Suprapubic skin (tissue), 4 donors: Measurements from ENCODE around the gene DCDC2. TPM values are rescaled to one million over a fixed set of nuclear protein-coding genes. Genes with fewer than 3 reads are reported as not detected.

Experiments used
- DNase-seq, 2 donors: peaks; one replicate each; pipeline ENCODE4 v3.0.0-alpha.2; 2019; ENCODE audit warnings: low spot score in 2 of 2
- H3K27ac ChIP-seq: fragments of 200-600 bp; sonication (generic); one replicate; pipeline ENCODE4 v1.5.1; 2019
- H3K27me3 ChIP-seq: fragments of 200-600 bp; sonication (generic); one replicate; pipeline ENCODE4 v1.5.1; 2019
- H3K36me3 ChIP-seq: fragments of 200-600 bp; sonication (generic); one replicate; pipeline ENCODE4 v1.5.1; 2019
- H3K4me1 ChIP-seq: fragments of 200-600 bp; sonication (generic); one replicate; pipeline ENCODE4 v1.5.1; 2019
- H3K4me3 ChIP-seq: fragments of 200-600 bp; sonication (generic); one replicate; pipeline ENCODE4 v1.5.1; 2019; ENCODE audit warnings: mild to moderate bottlenecking
- H3K9me3 ChIP-seq: fragments of 200-600 bp; sonication (generic); one replicate; pipeline ENCODE4 v1.5.1; 2019
- EP300 ChIP-seq: sonication (generic); formaldehyde crosslinking; IDR thresholded peaks from one replicate; pipeline ENCODE4 v1.6.1; 2017; ENCODE audit warnings: antibody characterized with exemption
- POLR2A ChIP-seq, 2 donors: fragments of 450-650 bp; IDR thresholded peaks; one replicate each; pipeline ENCODE4 v1.6.1; 2017; ENCODE audit warnings: antibody characterized with exemption in 2 of 2, mild to moderate bottlenecking in 2 of 2, moderate library complexity in 2 of 2
- POLR2AphosphoS5 ChIP-seq, 3 donors: sonication (generic); formaldehyde crosslinking; IDR thresholded peaks; one replicate each; pipeline ENCODE4 v1.6.1; 2017; ENCODE audit warnings: antibody characterized with exemption in 3 of 3
- WGBS: methylation state at CpG from one replicate; pipeline ENCODE4 v1.1.5; 2018; 5-methylcytosine and 5-hydroxymethylcytosine counted together
- total RNA-seq, 4 donors: library from RNA; depleted of rRNA; stranded (reverse); fragments of >200 nt; gene quantifications; one replicate each; pipeline ENCODE4 v1.1.0, GENCODE V29; 2016
- TF ChIP-seq, protein P1 (sequence below), 2 donors: fragments of 200-600 bp in 1 of 2; fragments of 450-650 bp in 1 of 2; sonication (generic) in 1 of 2; IDR thresholded peaks; one replicate each; pipeline ENCODE4 v1.5.1; 2016 to 2019; ENCODE audit warnings: antibody characterized with exemption in 2 of 2, mild to moderate bottlenecking in 1 of 2, moderate library complexity in 1 of 2

The DCDC2 gene
- total RNA-seq, 4 donors from 2014 or later, result 0.15 to 0.55 (median 0.16) TPM; not detected in 1

- no peaks in the 10 kb centered on the region for H3K9me3 ChIP-seq
- no peak overlapping the region for H3K27ac ChIP-seq
- no peaks in the 10 kb centered on the region for H3K36me3 ChIP-seq
- DNase-seq, result no peak
- peaks cover 6% of the 10 kb centered on the region for H3K27me3 ChIP-seq
- WGBS, result 3% methylated on average over 10 of the region's 10 CpGs
- H3K4me3 ChIP-seq, result peak overlapping the region; percentile 6
- H3K4me1 ChIP-seq, result peaks cover 5% of the 10 kb centered on the region
- no peak for TF ChIP-seq POLR2AphosphoS5 (IDR thresholded peaks at IDR 0.05)
- no peak for TF ChIP-seq EP300
- TF ChIP-seq, protein P1, sequence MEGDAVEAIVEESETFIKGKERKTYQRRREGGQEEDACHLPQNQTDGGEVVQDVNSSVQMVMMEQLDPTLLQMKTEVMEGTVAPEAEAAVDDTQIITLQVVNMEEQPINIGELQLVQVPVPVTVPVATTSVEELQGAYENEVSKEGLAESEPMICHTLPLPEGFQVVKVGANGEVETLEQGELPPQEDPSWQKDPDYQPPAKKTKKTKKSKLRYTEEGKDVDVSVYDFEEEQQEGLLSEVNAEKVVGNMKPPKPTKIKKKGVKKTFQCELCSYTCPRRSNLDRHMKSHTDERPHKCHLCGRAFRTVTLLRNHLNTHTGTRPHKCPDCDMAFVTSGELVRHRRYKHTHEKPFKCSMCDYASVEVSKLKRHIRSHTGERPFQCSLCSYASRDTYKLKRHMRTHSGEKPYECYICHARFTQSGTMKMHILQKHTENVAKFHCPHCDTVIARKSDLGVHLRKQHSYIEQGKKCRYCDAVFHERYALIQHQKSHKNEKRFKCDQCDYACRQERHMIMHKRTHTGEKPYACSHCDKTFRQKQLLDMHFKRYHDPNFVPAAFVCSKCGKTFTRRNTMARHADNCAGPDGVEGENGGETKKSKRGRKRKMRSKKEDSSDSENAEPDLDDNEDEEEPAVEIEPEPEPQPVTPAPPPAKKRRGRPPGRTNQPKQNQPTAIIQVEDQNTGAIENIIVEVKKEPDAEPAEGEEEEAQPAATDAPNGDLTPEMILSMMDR (IDR thresholded peaks at IDR 0.05), result peak in 1 of 2 donors; percentile 61
- no peak for TF ChIP-seq POLR2A (IDR thresholded peaks at IDR 0.05)
Measured at GRCh38 chr6:24283043-24283985, 74.5 kb downstream of the DCDC2 start.

GRCh38 chr6:24274441-24275083 is 83.3 kb downstream of the DCDC2 start:
- 2% methylated on average over 1 of the region's 1 CpG for WGBS
- Histone ChIP-seq H3K27me3 (peaks cover 9% of the 10 kb centered on the region), H3K9me3 (no peaks in the 10 kb centered on the region), H3K4me3 (no peak overlapping the region), H3K27ac (no peak overlapping the region), H3K4me1 (no peaks in the 10 kb centered on the region), H3K36me3 (no peaks in the 10 kb centered on the region)
- TF ChIP-seq EP300 (no peak), POLR2AphosphoS5 (IDR thresholded peaks at IDR 0.05) (no peak), POLR2A (IDR thresholded peaks at IDR 0.05) (no peak)
- TF ChIP-seq, protein P1 (IDR thresholded peaks at IDR 0.05), result peak in 1 of 2 donors; percentile 19
- DNase-seq, result no peak

DNA sequence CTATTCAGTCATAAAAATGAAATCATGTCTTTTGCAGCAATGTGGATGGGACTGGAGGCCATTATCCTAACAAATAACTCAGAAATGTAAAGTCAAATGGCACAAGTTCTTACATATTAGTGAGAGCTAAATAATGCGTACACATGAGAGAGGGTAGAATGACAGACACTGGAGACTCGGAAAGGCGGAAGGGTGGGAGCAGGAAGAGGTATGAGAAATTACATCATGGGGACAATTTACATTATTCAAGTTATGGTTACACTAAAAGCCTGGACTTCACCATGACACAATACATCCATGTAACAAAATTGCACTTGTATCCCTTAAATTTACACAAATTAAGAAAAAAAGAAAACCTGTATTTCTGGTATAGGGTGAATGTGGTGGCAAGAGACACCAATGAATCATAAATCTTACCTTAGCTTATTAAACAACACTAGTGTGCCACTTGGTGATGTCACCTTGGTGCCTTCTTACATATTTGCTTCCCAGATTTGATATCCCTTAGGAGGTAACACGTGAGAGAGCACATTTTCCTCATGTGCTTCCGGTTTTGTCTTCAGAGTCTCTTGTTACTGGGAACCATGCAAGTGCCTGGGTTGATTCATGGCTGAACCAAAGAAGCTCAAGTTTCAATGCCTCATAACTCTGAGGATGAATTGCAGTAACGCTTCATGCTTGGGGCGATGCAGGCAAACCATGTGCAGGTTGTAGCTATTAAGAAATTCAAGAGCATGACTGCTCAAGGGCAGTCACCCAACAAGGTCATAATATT is 84.6 kb downstream of the DCDC2 start:
- Histone ChIP-seq H3K9me3 (no peaks in the 10 kb centered on the region), H3K4me1 (no peaks in the 10 kb centered on the region), H3K4me3 (no peak overlapping the region), H3K27ac (no peak overlapping the region), H3K27me3 (peaks cover 3% of the 10 kb centered on the region), H3K36me3 (no peaks in the 10 kb centered on the region)
- WGBS, result 53% methylated on average over 7 of the region's 7 CpGs
- no peak for TF ChIP-seq POLR2AphosphoS5 (IDR thresholded peaks at IDR 0.05)
- TF ChIP-seq EP300, result no peak
- TF ChIP-seq POLR2A (IDR thresholded peaks at IDR 0.05), result no peak
- TF ChIP-seq, protein P1 (IDR thresholded peaks at IDR 0.05), result no peak
- DNase-seq, result no peak

- TF ChIP-seq EP300 (no peak), POLR2A (IDR thresholded peaks at IDR 0.05) (no peak), POLR2AphosphoS5 (IDR thresholded peaks at IDR 0.05) (no peak)
- TF ChIP-seq, protein P1 (IDR thresholded peaks at IDR 0.05), result no peak
- Histone ChIP-seq H3K9me3 (no peaks in the 10 kb centered on the region), H3K27ac (no peak overlapping the region), H3K27me3 (no peaks in the 10 kb centered on the region), H3K4me3 (no peak overlapping the region), H3K4me1 (no peaks in the 10 kb centered on the region), H3K36me3 (no peaks in the 10 kb centered on the region)
- no peak for DNase-seq
Measured at GRCh38 chr6:24272553-24272952, 85.3 kb downstream of the DCDC2 start.
